Fibroblast of skin of scalp (primary cell): ENCODE measurements around the gene TBC1D24.
"Not testable (repeated sequence)": the region's sequence is repeated elsewhere in the genome, so short reads cannot be mapped to it uniquely, and the experiment has no call there.

ENCODE experiments used
- DNase-seq: peaks from one replicate; pipeline ENCODE4 v3.0.0-alpha.2; 2013

The TBC1D24 gene

DNA sequence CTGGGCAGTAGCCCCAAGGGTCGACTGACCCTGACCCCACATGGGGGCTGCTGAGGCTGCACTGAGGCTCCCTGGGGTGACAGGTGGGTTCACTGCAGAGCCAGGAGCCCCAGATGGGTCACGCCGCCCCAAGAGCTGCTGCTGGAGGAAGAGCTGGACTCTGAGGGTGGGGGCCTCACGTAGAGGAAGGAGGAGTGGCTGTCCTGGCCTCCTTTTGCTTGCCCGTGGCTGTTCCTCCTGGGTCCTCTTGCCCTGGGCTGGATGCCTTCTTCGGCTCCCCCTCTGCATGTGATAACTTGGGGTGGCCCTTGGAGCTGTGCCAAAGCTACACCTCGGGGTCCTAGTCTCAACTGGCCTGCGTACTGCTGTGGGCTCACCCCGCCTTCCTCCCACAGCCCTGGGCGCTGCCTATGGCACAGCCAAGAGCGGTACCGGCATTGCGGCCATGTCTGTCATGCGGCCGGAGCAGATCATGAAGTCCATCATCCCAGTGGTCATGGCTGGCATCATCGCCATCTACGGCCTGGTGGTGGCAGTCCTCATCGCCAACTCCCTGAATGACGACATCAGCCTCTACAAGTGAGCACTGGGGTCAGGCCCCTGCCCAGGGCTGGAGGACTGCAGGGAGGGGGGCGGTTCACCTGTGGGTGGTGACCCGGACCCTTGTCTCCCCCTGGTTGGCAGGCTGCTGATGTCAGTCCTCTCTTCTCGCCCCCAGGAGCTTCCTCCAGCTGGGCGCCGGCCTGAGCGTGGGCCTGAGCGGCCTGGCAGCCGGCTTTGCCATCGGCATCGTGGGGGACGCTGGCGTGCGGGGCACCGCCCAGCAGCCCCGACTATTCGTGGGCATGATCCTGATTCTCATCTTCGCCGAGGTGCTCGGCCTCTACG is 44.1 kb downstream of the TBC1D24 start:
- DNase-seq = no peak

DNA sequence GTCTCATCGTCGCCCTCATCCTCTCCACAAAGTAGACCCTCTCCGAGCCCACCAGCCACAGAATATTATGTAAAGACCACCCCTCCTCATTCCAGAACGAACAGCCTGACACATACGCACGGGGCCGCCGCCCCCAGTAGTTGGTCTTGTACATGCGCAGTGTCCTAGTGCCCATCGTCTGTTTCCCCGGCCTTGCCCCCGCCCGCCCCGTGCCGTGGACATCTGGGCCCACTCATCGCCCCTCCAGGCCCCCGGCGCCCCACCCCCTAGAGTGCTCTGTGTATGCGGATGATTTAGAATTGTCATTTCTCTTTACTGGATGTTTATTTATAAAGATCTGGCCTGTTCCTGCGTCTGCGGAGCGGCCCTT is 44.8 kb downstream of the TBC1D24 start:
- no peak for DNase-seq

DNA sequence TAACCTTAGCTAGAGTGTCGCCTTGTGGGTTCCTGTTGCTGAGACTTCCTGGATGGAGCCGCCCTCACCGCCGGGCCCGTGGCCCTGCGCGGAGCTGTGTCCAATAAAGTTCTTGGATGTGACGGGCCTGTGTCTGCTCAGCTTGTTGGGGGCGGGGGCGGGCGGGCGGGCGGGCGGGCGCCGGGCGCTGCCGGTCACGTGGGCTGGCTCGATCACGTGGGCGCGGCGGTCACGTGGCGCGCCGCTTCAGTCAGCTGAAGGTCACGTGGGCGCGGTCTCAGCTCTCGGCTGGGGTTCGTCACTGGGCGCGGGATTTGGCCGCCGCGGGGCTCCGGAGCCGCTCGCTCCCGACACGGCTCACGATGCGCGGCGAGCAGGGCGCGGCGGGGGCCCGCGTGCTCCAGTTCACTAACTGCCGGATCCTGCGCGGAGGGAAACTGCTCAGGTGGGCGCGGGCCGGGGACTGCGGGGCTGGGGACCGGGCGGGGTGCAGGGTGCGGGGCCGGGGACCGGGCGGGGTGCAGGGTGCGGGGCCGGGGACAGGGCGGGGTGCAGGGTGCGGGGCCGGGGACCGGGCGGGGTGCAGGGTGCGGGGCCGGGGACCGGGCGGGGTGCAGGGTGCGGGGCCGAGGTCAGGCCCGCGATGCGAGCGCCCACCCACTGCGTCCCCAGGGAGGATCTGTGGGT is 45.3 kb downstream of the TBC1D24 start, which contains the start of gene AMDHD2:
Gene AMDHD2, plus strand, starts transcription at position 275 of the 687 bp plus-strand sequence. Its CDS starts 88 bp downstream, at position 363.
- peak; percentile 92 for DNase-seq

GRCh38 chr16:2520784-2521531 is 46.0 kb downstream of the TBC1D24 start:
- DNase-seq = no peak

- no peak for DNase-seq
Measured at GRCh38 chr16:2523801-2524231, 48.9 kb downstream of the TBC1D24 start.

DNA sequence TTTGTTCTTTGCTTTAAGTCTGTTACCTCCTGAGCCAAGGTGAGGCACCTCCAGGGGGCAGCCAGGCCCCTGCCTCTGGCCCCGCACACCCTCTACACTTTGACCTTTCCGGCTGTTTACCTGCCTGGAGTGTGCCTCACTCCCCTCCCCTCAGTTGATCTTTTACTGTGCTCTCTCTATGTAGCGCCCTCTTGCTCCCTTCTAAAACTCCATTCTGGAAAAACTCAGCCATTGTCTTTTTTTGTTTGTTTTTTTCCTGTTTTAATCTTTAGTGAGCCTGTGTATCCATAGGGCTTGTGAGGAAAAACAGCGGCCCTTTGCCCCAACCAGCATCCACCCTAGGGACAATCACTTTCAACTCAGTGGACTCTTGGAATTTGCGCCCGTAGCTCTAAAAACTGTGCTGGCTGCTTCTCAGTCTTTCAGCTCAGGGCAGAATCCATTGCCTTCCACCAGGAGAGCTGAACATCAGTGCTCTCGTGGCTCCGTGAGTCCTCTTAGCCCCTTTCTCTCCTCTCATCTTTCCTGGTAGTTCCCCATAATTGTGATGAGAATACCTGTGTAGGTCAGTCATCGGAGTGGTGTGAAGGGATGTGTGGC is 49.5 kb downstream of the TBC1D24 start:
- no peak for DNase-seq

- DNase-seq = no peak
Measured at GRCh38 chr16:2526135-2526534, 51.2 kb downstream of the TBC1D24 start.

DNA sequence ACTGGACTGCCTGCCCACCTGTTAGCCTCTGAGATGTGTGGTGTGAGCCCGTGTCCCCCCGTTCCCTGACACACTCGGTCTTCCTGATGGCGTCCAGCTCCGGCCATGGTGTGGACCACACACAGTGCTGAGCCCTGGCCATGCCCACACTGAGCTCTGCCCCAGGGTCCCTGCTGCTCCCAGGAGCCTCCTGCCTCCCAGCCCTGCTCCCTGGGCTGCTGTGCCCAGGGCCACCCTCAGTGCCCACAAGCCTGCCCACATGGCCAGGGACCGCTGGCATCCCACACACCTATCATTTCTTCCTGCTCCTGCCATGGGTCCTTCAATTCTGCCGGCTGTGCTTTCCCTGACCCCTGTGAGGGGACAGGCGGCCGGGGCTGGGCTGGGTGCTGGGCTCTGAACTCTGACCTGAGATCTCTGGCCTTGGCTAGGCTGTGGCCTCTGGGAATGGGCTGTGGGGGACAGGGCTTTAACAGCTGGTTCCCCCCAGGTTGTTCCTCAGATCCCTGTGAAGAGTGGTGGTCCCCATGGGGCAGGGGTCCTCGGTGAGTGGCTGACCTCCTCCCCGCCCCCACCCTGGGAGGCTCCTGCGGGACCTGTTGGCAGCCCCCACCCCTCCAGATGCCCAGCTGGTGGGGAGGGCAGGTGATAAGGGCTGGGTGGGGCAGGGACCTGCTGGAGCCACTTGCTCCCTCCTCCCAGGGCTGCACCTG is 52.3 kb downstream of the TBC1D24 start:
- no peak for DNase-seq

DNA sequence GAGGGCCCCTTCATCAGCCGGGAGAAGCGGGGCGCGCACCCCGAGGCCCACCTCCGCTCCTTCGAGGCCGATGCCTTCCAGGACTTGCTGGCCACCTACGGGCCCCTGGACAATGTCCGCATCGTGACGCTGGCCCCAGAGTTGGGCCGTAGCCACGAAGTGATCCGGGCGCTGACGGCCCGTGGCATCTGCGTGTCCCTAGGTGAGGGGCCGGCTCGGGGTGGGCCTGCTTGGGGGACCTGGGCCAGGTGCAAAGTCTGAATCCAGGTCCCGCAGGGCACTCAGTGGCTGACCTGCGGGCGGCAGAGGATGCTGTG is 52.8 kb downstream of the TBC1D24 start:
- no peak for DNase-seq

- DNase-seq = no peak
Measured at GRCh38 chr16:2528161-2529060, 53.5 kb downstream of the TBC1D24 start.

- no peak for DNase-seq
Measured at GRCh38 chr16:2529061-2529931, 54.4 kb downstream of the TBC1D24 start.

DNA sequence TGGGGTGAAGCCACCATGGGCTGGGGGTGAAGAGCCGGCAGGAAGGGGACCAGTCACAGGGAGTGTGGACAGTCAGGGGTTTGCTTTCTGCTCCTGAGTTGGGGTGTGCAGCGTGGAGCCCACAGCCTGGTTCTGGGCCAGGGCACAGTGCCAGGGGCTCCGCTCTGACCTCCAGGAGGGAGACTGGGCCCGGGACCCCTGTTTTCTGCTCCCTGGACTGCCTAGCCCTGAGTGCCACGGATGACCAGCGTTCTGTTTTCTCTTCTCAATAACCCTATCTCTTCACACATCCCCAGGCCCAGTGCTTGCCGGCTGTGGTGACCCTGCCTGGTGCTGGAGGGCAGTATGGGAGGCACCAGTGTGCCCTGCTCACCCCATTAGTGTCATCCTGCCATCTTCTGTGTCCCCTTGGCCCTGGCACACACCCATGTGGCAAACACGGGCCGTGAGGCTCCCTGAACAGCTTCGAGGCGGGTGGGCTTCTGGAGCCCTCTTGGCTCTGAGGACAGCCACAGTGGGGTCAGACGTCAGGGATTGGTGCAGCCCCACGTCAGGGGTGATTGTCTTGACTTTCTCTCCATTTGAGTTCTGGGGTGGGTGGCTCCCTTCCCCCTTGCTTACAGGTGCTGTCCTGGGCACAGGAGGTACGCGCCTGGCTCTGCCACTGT is 55.2 kb downstream of the TBC1D24 start:
- DNase-seq = no peak

DNA sequence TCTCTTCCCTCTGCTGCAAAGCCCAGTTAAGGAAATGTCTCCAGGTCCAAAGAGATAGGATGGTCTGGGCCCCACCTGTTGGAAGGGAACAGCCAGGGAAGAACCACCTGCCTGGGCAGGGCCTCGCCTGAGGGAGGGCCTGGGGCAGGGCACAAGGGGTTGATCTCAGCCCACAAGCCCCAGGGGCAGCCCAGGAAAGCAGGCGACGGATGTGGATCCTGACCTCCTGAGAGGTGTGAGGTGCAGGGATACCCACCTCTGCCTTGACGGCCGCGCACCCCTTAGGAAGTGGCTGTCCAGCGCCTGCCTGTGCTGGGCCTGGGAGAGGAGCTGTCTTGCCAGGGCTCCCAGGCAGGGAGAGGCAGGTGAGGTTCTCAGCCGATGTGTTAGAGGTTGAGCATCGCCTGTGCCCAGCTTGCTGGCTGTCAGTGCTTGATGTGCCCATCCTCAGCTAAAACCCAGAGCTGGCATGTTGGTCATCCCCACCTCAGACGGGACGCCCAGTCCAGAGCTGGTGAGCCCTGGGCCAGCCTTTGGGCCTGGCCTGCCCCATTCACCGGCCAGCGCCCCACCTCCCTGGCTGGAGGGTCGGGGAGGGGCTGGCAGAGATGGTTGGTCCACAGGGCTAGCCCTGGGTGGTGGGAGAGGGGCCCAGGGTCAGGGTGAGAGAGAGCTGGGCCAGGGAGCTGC is 55.8 kb downstream of the TBC1D24 start:
- DNase-seq = no peak

DNA sequence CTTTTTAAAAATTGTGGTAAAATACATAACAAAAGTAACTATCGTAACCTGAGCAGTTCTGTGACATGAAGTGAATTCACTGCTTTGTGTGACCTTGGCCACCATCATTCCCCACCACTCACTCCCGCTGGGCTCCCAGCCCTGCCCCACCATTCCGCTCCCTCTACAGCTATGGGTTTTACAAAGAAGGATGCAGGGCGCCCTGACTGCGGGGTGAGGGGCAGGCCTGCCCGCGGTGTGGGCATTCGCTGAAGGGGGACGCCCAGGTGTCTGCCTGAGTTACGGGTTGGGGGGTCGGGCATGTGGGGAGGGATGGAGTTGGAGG is 56.4 kb downstream of the TBC1D24 start, which contains the start of gene CEMP1:
Gene CEMP1, minus strand, starts transcription at position 38 of the 325 bp plus-strand sequence. CDS start 335 bp downstream, outside the sequence.
- DNase-seq = no peak

DNA sequence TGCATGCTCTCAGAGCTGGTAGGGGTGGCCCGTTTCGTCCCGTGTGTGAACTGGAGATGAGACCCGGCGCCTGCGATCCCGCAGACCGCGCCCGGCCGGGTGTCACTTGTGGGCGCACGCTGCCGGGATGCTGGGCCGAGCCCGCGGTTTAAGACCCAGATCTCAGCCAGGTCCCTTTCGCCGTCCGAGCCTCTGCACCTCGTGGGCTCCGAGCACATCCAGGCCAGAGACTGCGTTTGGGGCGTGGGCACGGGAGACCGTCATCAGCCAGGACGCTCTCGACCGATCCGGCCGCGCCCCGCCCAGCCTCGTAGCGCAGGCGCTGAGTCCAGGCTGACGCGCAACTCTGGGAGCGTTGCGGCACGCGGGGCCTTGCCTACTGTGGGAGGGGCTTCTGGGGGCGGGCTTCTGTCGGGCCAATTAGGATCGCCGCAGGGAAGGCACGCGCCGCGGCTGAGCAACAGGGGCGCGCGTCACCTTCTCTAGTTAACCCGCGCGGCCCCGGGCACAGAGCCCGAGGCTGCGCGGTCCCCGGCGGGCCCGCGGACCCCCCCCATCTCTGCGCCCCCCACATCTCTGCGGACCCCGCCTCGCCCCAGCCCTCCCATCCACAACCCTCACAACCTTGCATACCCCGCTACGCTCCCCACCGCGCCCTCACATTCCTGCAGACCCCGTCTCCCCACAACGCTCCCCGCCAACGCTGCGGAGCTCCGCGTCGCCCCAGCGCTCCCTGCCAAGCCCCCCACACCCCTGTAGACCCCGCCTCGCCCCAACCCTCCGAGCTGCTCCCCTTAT is 57.0 kb downstream of the TBC1D24 start:
- peak; percentile 97 for DNase-seq

GRCh38 chr16:2532494-2533141 is 57.7 kb downstream of the TBC1D24 start:
- DNase-seq = peak; percentile 27

DNA sequence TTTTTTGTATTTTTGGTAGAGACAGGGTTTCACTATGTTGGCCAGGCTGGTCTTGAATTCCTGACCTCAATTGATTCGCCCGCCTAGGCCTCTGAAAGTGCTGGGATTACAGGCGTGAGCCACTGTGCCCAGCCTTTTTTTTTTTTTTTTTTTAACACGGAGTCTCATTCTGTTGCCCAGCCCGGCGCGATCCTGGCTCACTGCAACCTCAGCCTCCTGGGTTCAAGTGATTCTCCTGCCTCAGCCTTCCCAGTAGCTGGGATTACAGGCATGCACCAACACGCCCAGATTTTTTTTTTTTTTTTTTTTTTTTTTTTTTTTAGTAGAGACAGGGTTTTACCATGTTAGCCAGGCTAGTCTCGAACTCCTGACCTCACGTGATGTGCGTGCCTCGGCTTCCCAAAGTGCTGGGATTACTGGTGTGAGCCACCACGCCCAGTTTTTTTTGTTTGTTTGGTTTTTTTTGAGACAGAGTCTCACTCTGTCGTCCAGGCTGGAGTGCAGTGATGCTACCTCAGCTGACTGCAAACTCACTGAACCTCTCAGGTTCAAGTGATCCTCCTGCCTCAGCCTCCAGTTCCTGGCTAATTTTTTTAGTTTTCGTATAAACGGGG is 58.3 kb downstream of the TBC1D24 start:
- not testable (repeated sequence) for DNase-seq
